ENCODE results near the gene TAF9B.

- TF ChIP-seq, protein P1, sequence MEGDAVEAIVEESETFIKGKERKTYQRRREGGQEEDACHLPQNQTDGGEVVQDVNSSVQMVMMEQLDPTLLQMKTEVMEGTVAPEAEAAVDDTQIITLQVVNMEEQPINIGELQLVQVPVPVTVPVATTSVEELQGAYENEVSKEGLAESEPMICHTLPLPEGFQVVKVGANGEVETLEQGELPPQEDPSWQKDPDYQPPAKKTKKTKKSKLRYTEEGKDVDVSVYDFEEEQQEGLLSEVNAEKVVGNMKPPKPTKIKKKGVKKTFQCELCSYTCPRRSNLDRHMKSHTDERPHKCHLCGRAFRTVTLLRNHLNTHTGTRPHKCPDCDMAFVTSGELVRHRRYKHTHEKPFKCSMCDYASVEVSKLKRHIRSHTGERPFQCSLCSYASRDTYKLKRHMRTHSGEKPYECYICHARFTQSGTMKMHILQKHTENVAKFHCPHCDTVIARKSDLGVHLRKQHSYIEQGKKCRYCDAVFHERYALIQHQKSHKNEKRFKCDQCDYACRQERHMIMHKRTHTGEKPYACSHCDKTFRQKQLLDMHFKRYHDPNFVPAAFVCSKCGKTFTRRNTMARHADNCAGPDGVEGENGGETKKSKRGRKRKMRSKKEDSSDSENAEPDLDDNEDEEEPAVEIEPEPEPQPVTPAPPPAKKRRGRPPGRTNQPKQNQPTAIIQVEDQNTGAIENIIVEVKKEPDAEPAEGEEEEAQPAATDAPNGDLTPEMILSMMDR (IDR thresholded peaks at IDR 0.05) = no peak
- no peak for TF ChIP-seq POLR2A (IDR thresholded peaks at IDR 0.05)
Observed at GRCh38 chrX:78130396-78130795, 9.1 kb downstream of the TAF9B start.

Measured in adrenal gland (tissue), 5 donors.